ENCODE results near the gene PRKG1.

PRKG1 gene

GRCh38 chr10:51532044-51532443 is 457.8 kb downstream of the PRKG1 start:
- H3K56ac ChIP-seq (ENCODE audit: low read length) = no peak overlapping the region
- H3K4me1 ChIP-seq (ENCODE audit: control insufficient read depth, low read depth, low read length) = no peaks in the 10 kb centered on the region
- no peak overlapping the region for H2BK5ac ChIP-seq (ENCODE audit: low read length)
- no peak overlapping the region for H3K9ac ChIP-seq (ENCODE audit: low read length)
- H3K27ac ChIP-seq (ENCODE audit: low read depth, low read length) = no peak overlapping the region
- H2BK120ac ChIP-seq (ENCODE audit: low read depth, low read length) = no peak overlapping the region
- H3K36me3 ChIP-seq (ENCODE audit: control insufficient read depth, insufficient read depth, low read length) = no peaks in the 10 kb centered on the region
- H3K4ac ChIP-seq (ENCODE audit: low read depth, low read length) = no peak overlapping the region
- H3K4me3 ChIP-seq (ENCODE audit: low read length) = no peak overlapping the region
- H3K23ac ChIP-seq (ENCODE audit: low read length) = no peak overlapping the region
- H3K18ac ChIP-seq (ENCODE audit: low read length) = no peak overlapping the region
- H3K27me3 ChIP-seq (ENCODE audit: insufficient read depth, low read length, poor library complexity) = no peaks in the 10 kb centered on the region
- H2BK15ac ChIP-seq (replicated peaks; ENCODE audit: low read depth) = no peak overlapping the region
- H3K79me2 ChIP-seq (ENCODE audit: control insufficient read depth, insufficient read depth, low read length) = no peaks in the 10 kb centered on the region
- WGBS (ENCODE audit: extremely low coverage, insufficient coverage, low lambda C conversion rate) = no CpG with 5 or more reads among the region's 4 CpGs
- DNase-seq = no peak
- no peak overlapping the region for H4K8ac ChIP-seq (ENCODE audit: low read depth, low read length)
- no peaks in the 10 kb centered on the region for H3K79me1 ChIP-seq (ENCODE audit: low read length)
- H3K4me2 ChIP-seq (ENCODE audit: low read length) = no peak overlapping the region
- H4K5ac ChIP-seq (ENCODE audit: low read length) = no peak overlapping the region
- H2AK5ac ChIP-seq (ENCODE audit: low read length) = no peak overlapping the region

GRCh38 chr10:51542853-51543252 is 468.6 kb downstream of the PRKG1 start:
- no peak overlapping the region for H3K4ac ChIP-seq (ENCODE audit: low read depth, low read length)
- H2BK120ac ChIP-seq (ENCODE audit: low read depth, low read length) = no peak overlapping the region
- no peak overlapping the region for H3K4me3 ChIP-seq (ENCODE audit: low read length)
- H3K27me3 ChIP-seq (ENCODE audit: insufficient read depth, low read length, poor library complexity) = no peaks in the 10 kb centered on the region
- no peak overlapping the region for H3K18ac ChIP-seq (ENCODE audit: low read length)
- no peak overlapping the region for H3K27ac ChIP-seq (ENCODE audit: low read depth, low read length)
- H3K36me3 ChIP-seq (ENCODE audit: control insufficient read depth, insufficient read depth, low read length) = no peaks in the 10 kb centered on the region
- no CpG with 5 or more reads among the region's 5 CpGs for WGBS (ENCODE audit: extremely low coverage, insufficient coverage, low lambda C conversion rate)
- no peaks in the 10 kb centered on the region for H3K79me1 ChIP-seq (ENCODE audit: low read length)
- H4K8ac ChIP-seq (ENCODE audit: low read depth, low read length) = no peak overlapping the region
- no peak overlapping the region for H3K56ac ChIP-seq (ENCODE audit: low read length)
- H3K4me2 ChIP-seq (ENCODE audit: low read length) = no peak overlapping the region
- no peak overlapping the region for H2BK15ac ChIP-seq (replicated peaks; ENCODE audit: low read depth)
- no peak overlapping the region for H3K23ac ChIP-seq (ENCODE audit: low read length)
- no peak for DNase-seq
- H2BK5ac ChIP-seq (ENCODE audit: low read length) = no peak overlapping the region
- H2AK5ac ChIP-seq (ENCODE audit: low read length) = no peak overlapping the region
- no peak overlapping the region for H4K5ac ChIP-seq (ENCODE audit: low read length)
- H3K9ac ChIP-seq (ENCODE audit: low read length) = no peak overlapping the region
- no peaks in the 10 kb centered on the region for H3K79me2 ChIP-seq (ENCODE audit: control insufficient read depth, insufficient read depth, low read length)
- H3K4me1 ChIP-seq (ENCODE audit: control insufficient read depth, low read depth, low read length) = no peaks in the 10 kb centered on the region

- no peak overlapping the region for H3K27ac ChIP-seq (ENCODE audit: low read depth, low read length)
- H2AK5ac ChIP-seq (ENCODE audit: low read length) = no peak overlapping the region
- no peak for DNase-seq
- no peak overlapping the region for H3K4me3 ChIP-seq (ENCODE audit: low read length)
- H3K27me3 ChIP-seq (ENCODE audit: insufficient read depth, low read length, poor library complexity) = no peaks in the 10 kb centered on the region
- H3K9ac ChIP-seq (ENCODE audit: low read length) = no peak overlapping the region
- no peak overlapping the region for H2BK5ac ChIP-seq (ENCODE audit: low read length)
- H4K8ac ChIP-seq (ENCODE audit: low read depth, low read length) = no peak overlapping the region
- no peaks in the 10 kb centered on the region for H3K79me2 ChIP-seq (ENCODE audit: control insufficient read depth, insufficient read depth, low read length)
- WGBS (ENCODE audit: extremely low coverage, insufficient coverage, low lambda C conversion rate) = no CpG with 5 or more reads among the region's 1 CpG
- H2BK120ac ChIP-seq (ENCODE audit: low read depth, low read length) = no peak overlapping the region
- H4K5ac ChIP-seq (ENCODE audit: low read length) = no peak overlapping the region
- no peak overlapping the region for H3K56ac ChIP-seq (ENCODE audit: low read length)
- no peaks in the 10 kb centered on the region for H3K4me1 ChIP-seq (ENCODE audit: control insufficient read depth, low read depth, low read length)
- H3K4me2 ChIP-seq (ENCODE audit: low read length) = no peak overlapping the region
- H3K79me1 ChIP-seq (ENCODE audit: low read length) = no peaks in the 10 kb centered on the region
- no peak overlapping the region for H2BK15ac ChIP-seq (replicated peaks; ENCODE audit: low read depth)
- no peak overlapping the region for H3K18ac ChIP-seq (ENCODE audit: low read length)
- no peaks in the 10 kb centered on the region for H3K36me3 ChIP-seq (ENCODE audit: control insufficient read depth, insufficient read depth, low read length)
- H3K23ac ChIP-seq (ENCODE audit: low read length) = no peak overlapping the region
- no peak overlapping the region for H3K4ac ChIP-seq (ENCODE audit: low read depth, low read length)
Measured at GRCh38 chr10:51544933-51545332, 470.6 kb downstream of the PRKG1 start.

DNA sequence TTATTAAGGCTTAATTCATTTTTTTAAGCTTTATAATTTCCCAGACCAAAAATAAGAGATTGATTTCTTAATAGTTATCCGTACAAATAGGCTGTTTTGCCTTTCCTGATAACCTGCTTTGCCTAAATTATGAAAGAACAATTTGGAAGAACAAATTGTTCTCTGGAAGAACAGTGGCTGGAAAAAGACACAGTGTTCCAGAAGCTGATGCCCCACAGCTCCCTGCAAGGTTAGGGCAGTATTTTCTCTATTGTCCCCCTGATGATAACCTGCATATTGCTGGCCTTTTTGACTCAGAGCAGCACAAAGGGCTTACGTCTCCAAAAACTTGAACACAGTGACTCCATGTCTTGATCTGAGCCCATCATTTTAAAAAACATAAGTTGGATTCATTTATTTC is 473.7 kb downstream of the PRKG1 start:
- no peak for DNase-seq

DNA sequence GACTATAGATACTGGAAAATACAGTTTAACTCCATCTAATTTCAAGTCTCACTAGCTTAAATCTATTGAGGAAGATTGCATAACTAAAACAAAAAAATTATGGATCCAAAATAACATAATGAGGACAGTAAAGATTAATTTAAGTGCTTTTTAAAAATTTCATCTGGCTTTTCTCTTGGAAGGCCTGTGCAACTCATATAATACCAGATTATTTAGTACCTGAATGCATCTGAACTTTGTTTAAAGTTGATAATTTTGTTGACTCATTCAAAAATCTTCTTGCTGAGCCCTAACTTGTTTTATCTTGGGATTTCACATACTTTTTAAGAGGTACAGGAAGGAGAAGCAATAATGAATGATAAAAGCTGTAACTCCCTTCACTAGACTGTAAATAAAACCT is 478.6 kb downstream of the PRKG1 start:
- no peaks in the 10 kb centered on the region for H3K27me3 ChIP-seq (ENCODE audit: insufficient read depth, low read length, poor library complexity)

More for the DNA sequence above, 473.7 kb downstream of the PRKG1 start:
- no peaks in the 10 kb centered on the region for H3K36me3 ChIP-seq (ENCODE audit: control insufficient read depth, insufficient read depth, low read length)
- H2AK5ac ChIP-seq (ENCODE audit: low read length) = no peak overlapping the region
- H4K5ac ChIP-seq (ENCODE audit: low read length) = no peak overlapping the region
- H3K9ac ChIP-seq (ENCODE audit: low read length) = no peak overlapping the region
- H3K27ac ChIP-seq (ENCODE audit: low read depth, low read length) = no peak overlapping the region
- H3K4me1 ChIP-seq (ENCODE audit: control insufficient read depth, low read depth, low read length) = no peaks in the 10 kb centered on the region
- no peaks in the 10 kb centered on the region for H3K79me1 ChIP-seq (ENCODE audit: low read length)
- H3K4me2 ChIP-seq (ENCODE audit: low read length) = no peak overlapping the region
- no peak overlapping the region for H3K4me3 ChIP-seq (ENCODE audit: low read length)
- H3K4ac ChIP-seq (ENCODE audit: low read depth, low read length) = no peak overlapping the region
- no peak overlapping the region for H2BK120ac ChIP-seq (ENCODE audit: low read depth, low read length)
- H3K18ac ChIP-seq (ENCODE audit: low read length) = no peak overlapping the region
- no peak overlapping the region for H2BK5ac ChIP-seq (ENCODE audit: low read length)
- H3K79me2 ChIP-seq (ENCODE audit: control insufficient read depth, insufficient read depth, low read length) = no peaks in the 10 kb centered on the region
- H3K56ac ChIP-seq (ENCODE audit: low read length) = no peak overlapping the region
- H2BK15ac ChIP-seq (replicated peaks; ENCODE audit: low read depth) = no peak overlapping the region
- H3K27me3 ChIP-seq (ENCODE audit: insufficient read depth, low read length, poor library complexity) = no peaks in the 10 kb centered on the region
- no peak overlapping the region for H3K23ac ChIP-seq (ENCODE audit: low read length)
- no peak overlapping the region for H4K8ac ChIP-seq (ENCODE audit: low read depth, low read length)
- no CpG with 5 or more reads among the region's 2 CpGs for WGBS (ENCODE audit: extremely low coverage, insufficient coverage, low lambda C conversion rate)

DNA sequence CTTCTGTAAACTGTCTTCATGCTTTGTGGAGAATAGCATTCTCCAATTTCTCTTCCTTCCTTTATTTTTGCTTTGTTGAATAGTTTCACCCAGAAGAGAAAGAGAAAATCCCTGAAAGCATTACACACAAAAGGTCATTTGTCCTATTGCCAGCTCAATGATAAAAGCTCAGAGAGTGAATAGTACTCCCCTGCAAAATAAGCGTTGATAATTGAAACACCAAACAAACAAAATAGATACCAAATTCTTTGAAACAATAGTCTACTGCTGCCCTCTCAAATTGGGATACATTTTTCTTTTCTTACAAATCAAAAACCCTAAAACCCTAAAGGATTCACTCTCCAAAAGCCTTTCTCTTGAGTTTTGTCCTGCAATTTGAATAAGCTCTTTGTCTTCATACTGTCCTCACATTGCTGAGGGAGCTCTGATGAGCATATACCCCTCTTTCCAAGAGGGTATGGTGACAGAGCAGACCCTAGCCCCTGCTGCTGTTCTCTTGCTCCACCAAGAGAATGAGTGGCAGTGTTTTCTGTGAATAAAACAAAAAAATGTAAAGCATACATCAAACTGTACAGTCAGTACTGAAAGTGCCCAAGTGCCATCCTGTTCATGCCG is 490.7 kb downstream of the PRKG1 start:
- H4K5ac ChIP-seq (ENCODE audit: low read length) = no peak overlapping the region
- H3K79me2 ChIP-seq (ENCODE audit: control insufficient read depth, insufficient read depth, low read length) = no peaks in the 10 kb centered on the region
- H4K8ac ChIP-seq (ENCODE audit: low read depth, low read length) = no peak overlapping the region
- H3K23ac ChIP-seq (ENCODE audit: low read length) = no peak overlapping the region
- H2AK5ac ChIP-seq (ENCODE audit: low read length) = no peak overlapping the region
- H3K4me2 ChIP-seq (ENCODE audit: low read length) = no peak overlapping the region
- no peaks in the 10 kb centered on the region for H3K27me3 ChIP-seq (ENCODE audit: insufficient read depth, low read length, poor library complexity)
- H3K56ac ChIP-seq (ENCODE audit: low read length) = peak overlapping the region; percentile 51
- H2BK120ac ChIP-seq (ENCODE audit: low read depth, low read length) = peak overlapping the region; percentile 73
- WGBS (ENCODE audit: extremely low coverage, insufficient coverage, low lambda C conversion rate) = no CpG with 5 or more reads among the region's 2 CpGs
- no peaks in the 10 kb centered on the region for H3K79me1 ChIP-seq (ENCODE audit: low read length)
- H3K4me3 ChIP-seq (ENCODE audit: low read length) = no peak overlapping the region
- H3K4ac ChIP-seq (ENCODE audit: low read depth, low read length) = no peak overlapping the region
- peak overlapping the region; percentile 76 for H3K27ac ChIP-seq (ENCODE audit: low read depth, low read length)
- no peak overlapping the region for H2BK5ac ChIP-seq (ENCODE audit: low read length)
- no peak overlapping the region for H2BK15ac ChIP-seq (replicated peaks; ENCODE audit: low read depth)
- H3K36me3 ChIP-seq (ENCODE audit: control insufficient read depth, insufficient read depth, low read length) = no peaks in the 10 kb centered on the region
- no peak overlapping the region for H3K9ac ChIP-seq (ENCODE audit: low read length)
- H3K4me1 ChIP-seq (ENCODE audit: control insufficient read depth, low read depth, low read length) = peaks cover 7% of the 10 kb centered on the region
- DNase-seq = peak; percentile 9
- peak overlapping the region; percentile 18 for H3K18ac ChIP-seq (ENCODE audit: low read length)

More for the DNA sequence above, 478.6 kb downstream of the PRKG1 start:
- Histone ChIP-seq H3K4me1 (ENCODE audit: control insufficient read depth, low read depth, low read length) (no peaks in the 10 kb centered on the region), H3K18ac (ENCODE audit: low read length) (no peak overlapping the region), H4K5ac (ENCODE audit: low read length) (no peak overlapping the region), H4K8ac (ENCODE audit: low read depth, low read length) (no peak overlapping the region), H2BK5ac (ENCODE audit: low read length) (no peak overlapping the region), H3K4me3 (ENCODE audit: low read length) (no peak overlapping the region), H3K9ac (ENCODE audit: low read length) (no peak overlapping the region), H3K56ac (ENCODE audit: low read length) (no peak overlapping the region), H2BK15ac (replicated peaks; ENCODE audit: low read depth) (no peak overlapping the region), H2AK5ac (ENCODE audit: low read length) (no peak overlapping the region), H3K27ac (ENCODE audit: low read depth, low read length) (no peak overlapping the region), H3K79me1 (ENCODE audit: low read length) (no peaks in the 10 kb centered on the region), H3K23ac (ENCODE audit: low read length) (no peak overlapping the region), H3K79me2 (ENCODE audit: control insufficient read depth, insufficient read depth, low read length) (no peaks in the 10 kb centered on the region), H3K36me3 (ENCODE audit: control insufficient read depth, insufficient read depth, low read length) (no peaks in the 10 kb centered on the region), H2BK120ac (ENCODE audit: low read depth, low read length) (no peak overlapping the region), H3K4ac (ENCODE audit: low read depth, low read length) (no peak overlapping the region), H3K4me2 (ENCODE audit: low read length) (no peak overlapping the region)
- no peak for DNase-seq
